NOMO-1 treated with dmso at 0.1 percent for 144 hours (cell line): ENCODE results near the gene PACS1.
"Not testable (repeated sequence)": the region's sequence is repeated elsewhere in the genome, so short reads cannot be mapped to it uniquely, and the experiment has no call there.

Experiments
- DNase-seq: peaks from one replicate; lab custom pipeline; 2025; ENCODE audit not compliant: unreplicated experiment; lab: John Stamatoyannopoulos, UW

Gene PACS1

GRCh38 chr11:66072518-66072917 lies 2.4 kb downstream of the PACS1 start:
- DNase-seq: no peak

- DNase-seq: no peak
Observed at GRCh38 chr11:66073669-66074068, 3.6 kb downstream of the PACS1 start.

GRCh38 chr11:66075273-66075672 lies 5.2 kb downstream of the PACS1 start:
- no peak for DNase-seq

GRCh38 chr11:66076561-66076960 lies 6.5 kb downstream of the PACS1 start:
- no peak for DNase-seq

- no peak for DNase-seq
Observed at GRCh38 chr11:66077927-66078326, 7.9 kb downstream of the PACS1 start.

- not testable (repeated sequence) for DNase-seq
Observed at GRCh38 chr11:66078949-66079348, 8.9 kb downstream of the PACS1 start.

- DNase-seq: peak; percentile 2
Observed at GRCh38 chr11:66080055-66080817, 10.2 kb downstream of the PACS1 start.

- peak; percentile 76 for DNase-seq
Observed at GRCh38 chr11:66081505-66081904, 11.4 kb downstream of the PACS1 start.

GRCh38 chr11:66082946-66083698 lies 13.1 kb downstream of the PACS1 start:
- DNase-seq: no peak

GRCh38 chr11:66083767-66084166 lies 13.7 kb downstream of the PACS1 start:
- no peak for DNase-seq

GRCh38 chr11:66084821-66085475 lies 14.9 kb downstream of the PACS1 start:
- no peak for DNase-seq

- DNase-seq: no peak
Observed at GRCh38 chr11:66087148-66087908, 17.3 kb downstream of the PACS1 start.

- no peak for DNase-seq
Observed at GRCh38 chr11:66089067-66089466, 19.0 kb downstream of the PACS1 start.

- DNase-seq: no peak
Observed at GRCh38 chr11:66090288-66090687, 20.2 kb downstream of the PACS1 start.

- not testable (repeated sequence) for DNase-seq
Observed at GRCh38 chr11:66092125-66092524, 22.1 kb downstream of the PACS1 start.

GRCh38 chr11:66099746-66100145 lies 29.7 kb downstream of the PACS1 start:
- DNase-seq: not testable (repeated sequence)

- DNase-seq: peak; percentile 14
Observed at GRCh38 chr11:66100272-66101065, 30.4 kb downstream of the PACS1 start.

- no peak for DNase-seq
Observed at GRCh38 chr11:66101066-66101464, 31.0 kb downstream of the PACS1 start.

- DNase-seq: no peak
Observed at GRCh38 chr11:66104057-66104638, 34.1 kb downstream of the PACS1 start.
